H9 (cell line): Measurements from ENCODE around the gene HMX1. TPM values are rescaled to one million over a fixed set of nuclear protein-coding genes. Genes with fewer than 3 reads are reported as not detected.

Experiments used
- DNase-seq: peaks from one replicate; pipeline ENCODE4 v3.0.0-alpha.2; 2017
- H2AFZ ChIP-seq: one replicate; pipeline ENCODE4 v1.6.1; 2013; ENCODE audit warnings: mild to moderate bottlenecking, low read length, control low read depth, moderate library complexity
- H2AK5ac ChIP-seq: 2 replicates; pipeline ENCODE4 v1.6.1; 2013; ENCODE audit warnings: low read length, control low read depth, mixed read lengths; ENCODE audit not compliant: insufficient read length
- H2BK120ac ChIP-seq: one replicate; pipeline ENCODE4 v1.6.1; 2013; ENCODE audit warnings: low read depth, mild to moderate bottlenecking, low read length, control low read depth, inconsistent platforms; ENCODE audit not compliant: poor library complexity, severe bottlenecking
- H2BK12ac ChIP-seq: 2 replicates; pipeline ENCODE4 v1.6.1; 2013; ENCODE audit warnings: low read length, control low read depth, mixed read lengths, low read depth; ENCODE audit not compliant: insufficient read length
- H2BK15ac ChIP-seq: 2 replicates; pipeline ENCODE4 v1.6.1; 2013; ENCODE audit warnings: low read depth, low read length, control low read depth
- H2BK20ac ChIP-seq: one replicate; pipeline ENCODE4 v1.6.1; 2013; ENCODE audit warnings: low read depth, mild to moderate bottlenecking, low read length, control low read depth, inconsistent platforms; ENCODE audit not compliant: poor library complexity, severe bottlenecking
- H2BK5ac ChIP-seq: 2 replicates; pipeline ENCODE4 v1.6.1; 2013; ENCODE audit warnings: low read length, control low read depth, mixed read lengths; ENCODE audit not compliant: insufficient read length
- H3K14ac ChIP-seq: 2 replicates; pipeline ENCODE4 v1.6.1; 2013; ENCODE audit warnings: low read length, control low read depth; ENCODE audit not compliant: insufficient read depth
- H3K18ac ChIP-seq: 2 replicates; pipeline ENCODE4 v1.6.1; 2013; ENCODE audit warnings: low read depth, mild to moderate bottlenecking, mixed read lengths, low read length, control low read depth; ENCODE audit not compliant: insufficient read length
- H3K23ac ChIP-seq: 2 replicates; pipeline ENCODE4 v1.6.1; 2013; ENCODE audit warnings: low read length, control low read depth, mixed read lengths, low read depth; ENCODE audit not compliant: insufficient read length
- H3K23me2 ChIP-seq: 2 replicates; pipeline ENCODE4 v1.6.1; 2013; ENCODE audit warnings: low read depth, mild to moderate bottlenecking, mixed read lengths, low read length, control low read depth; ENCODE audit not compliant: insufficient read length, poor library complexity, severe bottlenecking
- H3K27ac ChIP-seq: 2 replicates; pipeline ENCODE4 v1.5.1; 2013; ENCODE audit warnings: low read length, control low read depth, mixed read lengths, low read depth; ENCODE audit not compliant: insufficient read length
- H3K27me3 ChIP-seq: 2 replicates; pipeline ENCODE4 v1.6.1; 2013; ENCODE audit warnings: low read length, control low read depth, inconsistent platforms; ENCODE audit not compliant: insufficient read depth
- H3K4ac ChIP-seq: 2 replicates; pipeline ENCODE4 v1.6.1; 2013; ENCODE audit warnings: low read depth, mild to moderate bottlenecking, control low read depth, inconsistent platforms, low read length, moderate library complexity
- H3K4me1 ChIP-seq: 2 replicates; pipeline ENCODE4 v1.6.1; 2013; ENCODE audit warnings: low read length, control low read depth, inconsistent platforms; ENCODE audit not compliant: insufficient read depth
- H3K4me2 ChIP-seq: 2 replicates; pipeline ENCODE4 v1.6.1; 2013; ENCODE audit warnings: low read length, control low read depth, mixed read lengths; ENCODE audit not compliant: insufficient read length, insufficient read depth
- H3K56ac ChIP-seq: 2 replicates; pipeline ENCODE4 v1.6.1; 2013; ENCODE audit warnings: low read depth, mild to moderate bottlenecking, mixed read lengths, low read length, control low read depth; ENCODE audit not compliant: insufficient read length
- H3K79me1 ChIP-seq: 2 replicates; pipeline ENCODE4 v1.6.1; 2013; ENCODE audit warnings: low read depth, mild to moderate bottlenecking, moderate library complexity, low read length, control low read depth, inconsistent platforms; ENCODE audit not compliant: insufficient read depth, poor library complexity, severe bottlenecking
- H3K79me2 ChIP-seq: 2 replicates; pipeline ENCODE4 v1.6.1; 2013; ENCODE audit warnings: low read length, control low read depth, inconsistent platforms; ENCODE audit not compliant: insufficient read depth
- H3K9ac ChIP-seq: 2 replicates; pipeline ENCODE4 v1.6.1; 2013; ENCODE audit warnings: low read length, control low read depth, mixed read lengths; ENCODE audit not compliant: insufficient read length; ENCODE audit errors: extremely low read depth
- H3K9me3 ChIP-seq: one replicate; pipeline ENCODE4 v1.6.1; 2013; ENCODE audit warnings: low read depth, low read length, inconsistent platforms; ENCODE audit not compliant: control insufficient read depth
- H3T11ph ChIP-seq: one replicate; pipeline ENCODE4 v1.6.1; 2013; ENCODE audit warnings: mild to moderate bottlenecking, low read length, control low read depth, inconsistent platforms
- H4K20me1 ChIP-seq: one replicate; pipeline ENCODE4 v1.6.1; 2013; ENCODE audit not compliant: control insufficient read depth, insufficient read length, insufficient read depth
- H4K5ac ChIP-seq: 2 replicates; pipeline ENCODE4 v1.6.1; 2013; ENCODE audit warnings: low read depth, mild to moderate bottlenecking, mixed read lengths, low read length, control low read depth; ENCODE audit not compliant: insufficient read length
- H4K8ac ChIP-seq: replicated peaks from 2 replicates; pipeline ENCODE4 v1.6.1; 2013; ENCODE audit warnings: low read length, control low read depth, mixed read lengths, low read depth; ENCODE audit not compliant: insufficient read length
- H4K91ac ChIP-seq: 2 replicates; pipeline ENCODE4 v1.6.1; 2013; ENCODE audit warnings: low read depth, mild to moderate bottlenecking, moderate library complexity, mixed read lengths, low read length, control low read depth; ENCODE audit not compliant: insufficient read length
- H3K27ac Mint-ChIP-seq, 3 experiments: 2 replicates in 2 of 3; 3 replicates in 1 of 3; pipeline ENCODE4 v1.8.0; 2020 to 2021; ENCODE audit warnings: mixed read lengths in 3 of 3, mild to moderate bottlenecking in 1 of 3, moderate library complexity in 1 of 3
- H3K27me3 Mint-ChIP-seq: 2 replicates; pipeline ENCODE4 v1.8.0; 2021; ENCODE audit warnings: low read depth, mild to moderate bottlenecking, moderate library complexity, mixed read lengths
- H3K36me3 Mint-ChIP-seq, 3 experiments: 2 replicates in 2 of 3; 3 replicates in 1 of 3; pipeline ENCODE4 v1.8.0; 2020 to 2021; ENCODE audit warnings: low read depth in 3 of 3, mixed read lengths in 3 of 3; ENCODE audit not compliant: insufficient read depth in 1 of 3
- H3K4me1 Mint-ChIP-seq, 2 experiments: 2 replicates each; pipeline ENCODE4 v1.8.0; 2020; ENCODE audit warnings: mixed read lengths in 2 of 2
- H3K4me3 Mint-ChIP-seq, 2 experiments: 2 replicates in 1 of 2; 3 replicates in 1 of 2; pipeline ENCODE4 v1.8.0; 2020 to 2021; ENCODE audit warnings: mild to moderate bottlenecking in 2 of 2, mixed read lengths in 2 of 2, moderate library complexity in 1 of 2
- H3K9me3 Mint-ChIP-seq, 2 experiments: 2 replicates in 1 of 2; 3 replicates in 1 of 2; pipeline ENCODE4 v1.8.0; 2020; ENCODE audit warnings: mild to moderate bottlenecking in 2 of 2, mixed read lengths in 2 of 2, moderate library complexity in 1 of 2
- WGBS: extraction: QIAGEN DNeasy Blood & Tissue Kit; methylation state at CpG from one replicate; pipeline ENCODE4 v1.1.7; 2013; ENCODE audit warnings: missing lambda C conversion rate, low lambda C conversion rate, mixed read lengths; ENCODE audit not compliant: insufficient read length; ENCODE audit errors: extremely low coverage; 5-methylcytosine and 5-hydroxymethylcytosine counted together
- total RNA-seq: library from RNA; stranded (reverse); gene quantifications from 2 replicates; pipeline ENCODE4 v1.2.1, GENCODE V29; 2021
- TF ChIP-seq, protein P1 (sequence below): fragments of 200-600 bp; sonication (generic); conservative IDR thresholded peaks from 3 replicates; pipeline ENCODE4 v1.8.0; 2021; ENCODE audit warnings: antibody characterized with exemption, mild to moderate bottlenecking

HMX1 gene
- total RNA-seq, 1 experiment from 2014 or later, result 0.26 TPM

DNA sequence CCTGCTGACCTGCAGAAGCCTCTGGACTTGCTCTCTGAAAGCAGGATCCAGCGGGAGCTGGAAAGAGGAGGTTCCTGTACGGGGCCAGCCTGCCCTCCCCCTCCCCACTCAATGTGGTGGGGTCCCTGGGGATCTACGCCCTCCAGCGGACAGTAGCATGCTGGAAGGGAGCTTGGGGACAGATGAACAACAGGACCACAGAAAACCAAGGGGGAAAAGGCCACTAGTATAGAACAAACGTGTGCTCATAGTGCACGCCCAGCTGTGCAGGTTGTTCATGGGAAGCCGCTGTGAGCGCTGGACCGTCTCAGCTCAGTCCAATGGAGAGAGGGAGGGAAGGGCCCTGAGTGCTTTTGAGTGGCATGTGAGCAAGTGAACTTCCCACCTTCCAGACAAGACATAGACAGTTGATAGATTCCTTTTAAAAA is 15.8 kb downstream of the HMX1 start:
- no peak overlapping the region for H4K5ac ChIP-seq
- H3K23me2 ChIP-seq, result no peaks in the 10 kb centered on the region
- no peaks in the 10 kb centered on the region for H3K79me2 ChIP-seq
- peak; percentile 78 for DNase-seq
- H3K4me1 ChIP-seq, result no peaks in the 10 kb centered on the region
- no peak overlapping the region for H3K27ac Mint-ChIP-seq
- H3K4me1 Mint-ChIP-seq, result peaks cover 24 to 40% of the 10 kb centered on the region in 2 experiments
- H3K9me3 ChIP-seq, result no peaks in the 10 kb centered on the region
- no peak overlapping the region for H3K56ac ChIP-seq
- no peak overlapping the region for H3K23ac ChIP-seq
- H3K4me2 ChIP-seq, result peak overlapping the region; percentile 13
- H3K4ac ChIP-seq, result no peak overlapping the region
- no peak overlapping the region for H4K91ac ChIP-seq
- WGBS, result no CpG with 5 or more reads among the region's 9 CpGs
- H2AFZ ChIP-seq, result no peak overlapping the region
- H3K79me1 ChIP-seq, result no peaks in the 10 kb centered on the region
- H2BK15ac ChIP-seq, result no peak overlapping the region
- TF ChIP-seq, protein P1, sequence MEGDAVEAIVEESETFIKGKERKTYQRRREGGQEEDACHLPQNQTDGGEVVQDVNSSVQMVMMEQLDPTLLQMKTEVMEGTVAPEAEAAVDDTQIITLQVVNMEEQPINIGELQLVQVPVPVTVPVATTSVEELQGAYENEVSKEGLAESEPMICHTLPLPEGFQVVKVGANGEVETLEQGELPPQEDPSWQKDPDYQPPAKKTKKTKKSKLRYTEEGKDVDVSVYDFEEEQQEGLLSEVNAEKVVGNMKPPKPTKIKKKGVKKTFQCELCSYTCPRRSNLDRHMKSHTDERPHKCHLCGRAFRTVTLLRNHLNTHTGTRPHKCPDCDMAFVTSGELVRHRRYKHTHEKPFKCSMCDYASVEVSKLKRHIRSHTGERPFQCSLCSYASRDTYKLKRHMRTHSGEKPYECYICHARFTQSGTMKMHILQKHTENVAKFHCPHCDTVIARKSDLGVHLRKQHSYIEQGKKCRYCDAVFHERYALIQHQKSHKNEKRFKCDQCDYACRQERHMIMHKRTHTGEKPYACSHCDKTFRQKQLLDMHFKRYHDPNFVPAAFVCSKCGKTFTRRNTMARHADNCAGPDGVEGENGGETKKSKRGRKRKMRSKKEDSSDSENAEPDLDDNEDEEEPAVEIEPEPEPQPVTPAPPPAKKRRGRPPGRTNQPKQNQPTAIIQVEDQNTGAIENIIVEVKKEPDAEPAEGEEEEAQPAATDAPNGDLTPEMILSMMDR, result peak; percentile 73
- no peak overlapping the region for H2BK120ac ChIP-seq
- H2BK12ac ChIP-seq, result no peak overlapping the region
- H4K20me1 ChIP-seq, result no peaks in the 10 kb centered on the region
- H3K14ac ChIP-seq, result no peak overlapping the region
- H3K18ac ChIP-seq, result no peak overlapping the region
- no peak overlapping the region for H3T11ph ChIP-seq
- H3K27ac ChIP-seq, result no peak overlapping the region
- H3K27me3 Mint-ChIP-seq, result peaks cover 89% of the 10 kb centered on the region
- no peak overlapping the region for H4K8ac ChIP-seq
- no peak overlapping the region for H2BK20ac ChIP-seq
- H3K9ac ChIP-seq, result no peak overlapping the region
- peaks cover 0 to 4% of the 10 kb centered on the region in 2 experiments; a peak in 1 of 5 replicates for H3K9me3 Mint-ChIP-seq
- H2AK5ac ChIP-seq, result no peak overlapping the region
- no peaks in the 10 kb centered on the region for H3K36me3 Mint-ChIP-seq
- H2BK5ac ChIP-seq, result no peak overlapping the region
- peaks cover 68% of the 10 kb centered on the region for H3K27me3 ChIP-seq
- peak overlapping the region in 1 of 2 experiments; percentile 59; a peak in 2 of 5 replicates for H3K4me3 Mint-ChIP-seq
